WTC11 (cell line): ENCODE results near the gene PLA1A. TPM values are rescaled to one million over a fixed set of nuclear protein-coding genes. Genes with fewer than 3 reads are reported as not detected.

ENCODE experiments used
- ATAC-seq: fragments of 200-7000 bp; cut with Tn5 transposase; 2 replicates; pipeline ENCODE4 v1.10.0; 2021; ENCODE audit warnings: mild to moderate bottlenecking, moderate library complexity
- CTCF ChIA-PET: fragments of 300-600 bp; sonication (Branson Sonifier 250); formaldehyde crosslinking; loops from one replicate; lab custom pipeline; 2021; ENCODE audit warnings: antibody characterized with exemption; lab: Charles Lee
- POLR2A ChIA-PET: fragments of 350-600 bp; sonication (Branson Sonifier 250); formaldehyde crosslinking; loops from one replicate; lab custom pipeline; 2021; ENCODE audit warnings: antibody characterized with exemption; lab: Charles Lee
- DNase-seq: peaks from one replicate; pipeline ENCODE4 v3.0.0; 2021; ENCODE audit warnings: low spot score
- H3K27ac Mint-ChIP-seq: 2 replicates; pipeline ENCODE4 v1.8.0; 2021; ENCODE audit warnings: mixed read lengths
- H3K27me3 Mint-ChIP-seq: 2 replicates; pipeline ENCODE4 v1.8.0; 2021; ENCODE audit warnings: low read depth, mild to moderate bottlenecking, moderate library complexity, mixed read lengths
- H3K36me3 Mint-ChIP-seq: 2 replicates; pipeline ENCODE4 v1.8.0; 2021; ENCODE audit warnings: mixed read lengths
- H3K4me1 Mint-ChIP-seq: 2 replicates; pipeline ENCODE4 v1.8.0; 2022; ENCODE audit warnings: mixed read lengths
- H3K4me3 Mint-ChIP-seq: 2 replicates; pipeline ENCODE4 v1.8.0; 2021; ENCODE audit warnings: mild to moderate bottlenecking, moderate library complexity, mixed read lengths
- H3K9me3 Mint-ChIP-seq: 2 replicates; pipeline ENCODE4 v1.8.0; 2021; ENCODE audit warnings: mixed read lengths
- CBFB ChIP-seq: sonication (generic); formaldehyde crosslinking; IDR thresholded peaks from 2 replicates; pipeline ENCODE4 v1.8.1; 2022; ENCODE audit warnings: mild to moderate bottlenecking, low read depth, missing genetic modification reagents
- CDX4 ChIP-seq: fragments of 250-450 bp; sonication (Bioruptor Pico); IDR thresholded peaks from 2 replicates; pipeline ENCODE4 v1.9.0; 2021; ENCODE audit warnings: moderate library complexity, mild to moderate bottlenecking, inconsistent platforms, borderline replicate concordance
- E2F1 ChIP-seq: sonication (generic); formaldehyde crosslinking; IDR thresholded peaks from 2 replicates; pipeline ENCODE4 v1.8.0; 2022; ENCODE audit warnings: mild to moderate bottlenecking, missing genetic modification reagents
- E2F4 ChIP-seq: sonication (generic); formaldehyde crosslinking; IDR thresholded peaks from 2 replicates; pipeline ENCODE4 v1.8.1; 2022; ENCODE audit warnings: low read depth, mild to moderate bottlenecking, moderate library complexity, missing genetic modification reagents, borderline replicate concordance
- E2F5 ChIP-seq: sonication (generic); formaldehyde crosslinking; IDR thresholded peaks from 2 replicates; pipeline ENCODE4 v1.8.1; 2022; ENCODE audit warnings: mild to moderate bottlenecking, moderate library complexity, missing genetic modification reagents
- FOXJ3 ChIP-seq: sonication (generic); formaldehyde crosslinking; IDR thresholded peaks from 2 replicates; pipeline ENCODE4 v1.9.0; 2021; ENCODE audit warnings: missing genetic modification reagents, mild to moderate bottlenecking, borderline replicate concordance
- HMGA2 ChIP-seq: fragments of 250-450 bp; sonication (Bioruptor Pico); IDR thresholded peaks from 2 replicates; pipeline ENCODE4 v1.4.0; 2021; ENCODE audit warnings: mild to moderate bottlenecking, moderate library complexity
- JUN ChIP-seq: sonication (generic); formaldehyde crosslinking; IDR thresholded peaks from 2 replicates; pipeline ENCODE4 v1.8.0; 2023; ENCODE audit warnings: mild to moderate bottlenecking, missing genetic modification reagents
- MAX ChIP-seq: sonication (generic); formaldehyde crosslinking; IDR thresholded peaks from 2 replicates; pipeline ENCODE4 v1.8.0; 2022; ENCODE audit warnings: mild to moderate bottlenecking, missing genetic modification reagents
- NFE2L1 ChIP-seq: sonication (generic); formaldehyde crosslinking; IDR thresholded peaks from 2 replicates; pipeline ENCODE4 v1.8.1; 2023; ENCODE audit warnings: missing genetic modification reagents
- NR1H2 ChIP-seq: sonication (generic); formaldehyde crosslinking; IDR thresholded peaks from 2 replicates; pipeline ENCODE4 v1.9.0; 2021; ENCODE audit warnings: mild to moderate bottlenecking, moderate library complexity, missing genetic modification reagents
- SP1 ChIP-seq: sonication (generic); formaldehyde crosslinking; conservative IDR thresholded peaks from 2 replicates; pipeline ENCODE4 v1.8.1; 2022; ENCODE audit warnings: missing genetic modification reagents
- TEAD1 ChIP-seq: sonication (generic); formaldehyde crosslinking; IDR thresholded peaks from 2 replicates; pipeline ENCODE4 v1.8.0; 2022; ENCODE audit warnings: mild to moderate bottlenecking, missing genetic modification reagents
- ZBTB21 ChIP-seq: sonication (generic); formaldehyde crosslinking; IDR thresholded peaks from 2 replicates; pipeline ENCODE4 v1.8.1; 2023; ENCODE audit warnings: mild to moderate bottlenecking, missing genetic modification reagents, borderline replicate concordance
- ZNF425 ChIP-seq: fragments of 250-450 bp; sonication (Bioruptor Pico); conservative IDR thresholded peaks from 2 replicates; pipeline ENCODE4 v1.9.0; 2021; ENCODE audit warnings: mild to moderate bottlenecking
- ZNF512 ChIP-seq: sonication (generic); formaldehyde crosslinking; IDR thresholded peaks from 2 replicates; pipeline ENCODE4 v1.8.1; 2022; ENCODE audit warnings: missing genetic modification reagents, borderline replicate concordance
- total RNA-seq: library from RNA; stranded (reverse); gene quantifications from 3 replicates; pipeline ENCODE4 v1.2.3, GENCODE V29; 2021

PLA1A gene
- total RNA-seq, 1 experiment from 2014 or later, result not detected

GRCh38 chr3:119595639-119596334 lies 1.9 kb upstream of the PLA1A start:
- Mint-ChIP-seq H3K36me3 (no peaks in the 10 kb centered on the region), H3K27me3 (no peaks in the 10 kb centered on the region; the same call in 1 of the 2 replicates), H3K4me1 (no peaks in the 10 kb centered on the region), H3K9me3 (no peaks in the 10 kb centered on the region), H3K27ac (no peak overlapping the region), H3K4me3 (no peak overlapping the region)
- no peak for ATAC-seq
- no peak for DNase-seq
- ChIA-PET POLR2A (no interaction called here), CTCF (no interaction called here)
- TF ChIP-seq ZBTB21 (CRISPR knock-in tag), result no peak
- no peak for TF ChIP-seq ZNF425

- TF ChIP-seq FOXJ3 (no peak), E2F4 (no peak), NR1H2 (no peak)
- H3K4me3 Mint-ChIP-seq, result no peak overlapping the region
- no peak for ATAC-seq
- H3K27ac Mint-ChIP-seq, result no peak overlapping the region
- no peak for DNase-seq
- ChIA-PET POLR2A (no interaction called here), CTCF (no interaction called here)
- peaks cover 4% of the 10 kb centered on the region for H3K4me1 Mint-ChIP-seq
- H3K27me3 Mint-ChIP-seq, result no peaks in the 10 kb centered on the region; the same call in 1 of the 2 replicates
- H3K36me3 Mint-ChIP-seq, result no peaks in the 10 kb centered on the region
- no peaks in the 10 kb centered on the region for H3K9me3 Mint-ChIP-seq
Measured at GRCh38 chr3:119596398-119596797, 1.3 kb upstream of the PLA1A start.

GRCh38 chr3:119598410-119599098 lies 869 bp downstream of the PLA1A start:
- CTCF ChIA-PET, result interaction anchor here (1.0 kb wide), 1 partner anchor 10 kb away, joined by 3 read pairs; no protein-coding TSS in a partner anchor
- ATAC-seq (no peak), DNase-seq (no peak)
- H3K36me3 Mint-ChIP-seq, result no peaks in the 10 kb centered on the region
- POLR2A ChIA-PET, result no interaction called here
- H3K27ac Mint-ChIP-seq, result no peak overlapping the region
- H3K9me3 Mint-ChIP-seq, result no peaks in the 10 kb centered on the region
- H3K4me3 Mint-ChIP-seq, result no peak overlapping the region
- no peaks in the 10 kb centered on the region; the same call in 1 of the 2 replicates for H3K27me3 Mint-ChIP-seq
- TF ChIP-seq E2F1 (CRISPR knock-in tag), result no peak
- no peak for TF ChIP-seq SP1 (CRISPR knock-in tag)
- TF ChIP-seq, all 79 proteins: peak for 0
- H3K4me1 Mint-ChIP-seq, result peaks cover 12% of the 10 kb centered on the region

GRCh38 chr3:119599558-119600174 lies 2.0 kb downstream of the PLA1A start:
- no peaks in the 10 kb centered on the region for H3K36me3 Mint-ChIP-seq
- ChIA-PET POLR2A (no interaction called here), CTCF (interaction anchor here (1.0 to 2.9 kb wide), 10 partner anchors 8 to 231 kb away, joined by 3 to 12 read pairs (median 5); no protein-coding TSS in a partner anchor)
- no peak overlapping the region for H3K4me3 Mint-ChIP-seq
- no peaks in the 10 kb centered on the region for H3K9me3 Mint-ChIP-seq
- no peak overlapping the region for H3K27ac Mint-ChIP-seq
- no peaks in the 10 kb centered on the region; the same call in 1 of the 2 replicates for H3K27me3 Mint-ChIP-seq
- H3K4me1 Mint-ChIP-seq, result peaks cover 12% of the 10 kb centered on the region
- DNase-seq (no peak), ATAC-seq (no peak)
- TF ChIP-seq NFE2L1 (CRISPR knock-in tag), result no peak
- TF ChIP-seq JUN (CRISPR knock-in tag), result no peak
- TF ChIP-seq CBFB (CRISPR knock-in tag), result no peak
- no peak for TF ChIP-seq ZBTB21 (CRISPR knock-in tag)
- no peak for TF ChIP-seq E2F5
- TF ChIP-seq E2F1 (CRISPR knock-in tag), result no peak
- TF ChIP-seq TEAD1 (CRISPR knock-in tag), result no peak
- no peak for TF ChIP-seq CDX4 (CRISPR knock-in tag)
- no peak for TF ChIP-seq ZNF512 (CRISPR knock-in tag)
- no peak for TF ChIP-seq MAX (CRISPR knock-in tag)
- no peak for TF ChIP-seq HMGA2 (CRISPR knock-in tag)
